HUES64 (cell line): ENCODE results near the gene OGFOD3.

Experiments used
- H3K27ac ChIP-seq: 2 replicates; pipeline ENCODE4 v1.7.0; 2013; ENCODE audit warnings: low read depth, low read length, inconsistent platforms
- H3K27me3 ChIP-seq: 2 replicates; pipeline ENCODE4 v1.6.1; 2013; ENCODE audit warnings: mild to moderate bottlenecking, low read length; ENCODE audit not compliant: insufficient read depth
- H3K36me3 ChIP-seq: 2 replicates; pipeline ENCODE4 v1.6.1; 2013; ENCODE audit warnings: mild to moderate bottlenecking, low read length; ENCODE audit not compliant: insufficient read depth
- H3K4me1 ChIP-seq: 2 replicates; pipeline ENCODE4 v1.6.1; 2013; ENCODE audit warnings: mild to moderate bottlenecking, low read length, moderate library complexity; ENCODE audit not compliant: insufficient read depth
- H3K4me3 ChIP-seq: 2 replicates; pipeline ENCODE4 v1.5.1; 2013; ENCODE audit warnings: mild to moderate bottlenecking, low read length, moderate library complexity
- H3K9ac ChIP-seq: 2 replicates; pipeline ENCODE4 v1.6.1; 2013; ENCODE audit warnings: mild to moderate bottlenecking, low read depth, low read length
- H3K9me3 ChIP-seq: 2 replicates; pipeline ENCODE4 v1.6.1; 2013; ENCODE audit warnings: low read depth, low read length; ENCODE audit not compliant: insufficient read depth
- WGBS: fragments of 150-250, 120-280 bp; methylation state at CpG from one replicate; pipeline ENCODE4 v1.1.7; 2013; ENCODE audit warnings: missing lambda C conversion rate; 5-methylcytosine and 5-hydroxymethylcytosine counted together

The OGFOD3 gene

GRCh38 chr17:82446124-82446523 lies 27.7 kb upstream of the OGFOD3 start:
- WGBS: 93% methylated on average over 15 of the region's 15 CpGs
- Histone ChIP-seq H3K27me3 (no peaks in the 10 kb centered on the region), H3K4me3 (no peak overlapping the region), H3K36me3 (peaks cover 39% of the 10 kb centered on the region; the same call in 1 of the 2 replicates), H3K9me3 (no peaks in the 10 kb centered on the region), H3K9ac (no peak overlapping the region), H3K27ac (no peak overlapping the region), H3K4me1 (peaks cover 3% of the 10 kb centered on the region; the same call in 1 of the 2 replicates)

DNA sequence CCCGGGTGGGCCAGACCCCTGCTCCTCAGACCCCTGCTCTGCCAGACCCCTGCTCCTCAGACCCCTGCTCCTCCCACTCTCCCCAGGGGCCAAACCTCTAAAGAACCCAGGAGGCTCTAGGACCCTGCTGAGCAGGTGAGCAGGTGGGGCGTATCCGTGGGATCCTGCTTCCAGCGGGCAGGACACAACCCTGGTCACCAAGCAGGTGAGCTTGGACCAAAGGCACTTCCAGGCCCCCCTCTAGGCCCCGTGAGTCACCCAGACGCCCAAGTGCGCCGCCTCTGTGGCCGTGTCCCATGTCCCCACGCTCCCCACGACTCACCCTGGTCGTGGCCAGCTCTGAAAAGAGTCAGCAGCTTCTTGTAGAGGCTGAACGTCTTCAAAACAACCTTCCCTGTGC lies 27.2 kb upstream of the OGFOD3 start:
- Histone ChIP-seq H3K9me3 (no peaks in the 10 kb centered on the region), H3K9ac (no peak overlapping the region), H3K4me1 (0 out of 2 replicates have a peak, but pooled peaks cover 3% of the 10 kb centered on the region), H3K27ac (no peak overlapping the region), H3K27me3 (no peaks in the 10 kb centered on the region), H3K36me3 (peaks cover 39% of the 10 kb centered on the region; the same call in 1 of the 2 replicates), H3K4me3 (no peak overlapping the region)
- WGBS: 94% methylated on average over 13 of the region's 13 CpGs

- Histone ChIP-seq H3K9me3 (no peaks in the 10 kb centered on the region), H3K9ac (no peak overlapping the region), H3K27ac (no peak overlapping the region), H3K4me1 (0 out of 2 replicates have a peak, but pooled peaks cover 7% of the 10 kb centered on the region), H3K4me3 (no peak overlapping the region), H3K27me3 (no peaks in the 10 kb centered on the region), H3K36me3 (peaks cover 39% of the 10 kb centered on the region; the same call in 1 of the 2 replicates)
- WGBS: 91% methylated on average over 19 of the region's 19 CpGs
Measured at GRCh38 chr17:82444941-82445521, 26.6 kb upstream of the OGFOD3 start.

GRCh38 chr17:82444284-82444893 lies 26.0 kb upstream of the OGFOD3 start:
- H3K27ac ChIP-seq: no peak overlapping the region
- H3K9ac ChIP-seq: no peak overlapping the region
- no peak overlapping the region for H3K4me3 ChIP-seq
- 0 out of 2 replicates have a peak, but pooled peaks cover 7% of the 10 kb centered on the region for H3K4me1 ChIP-seq
- no peaks in the 10 kb centered on the region for H3K27me3 ChIP-seq
- H3K9me3 ChIP-seq: no peaks in the 10 kb centered on the region
- WGBS: 94% methylated on average over 35 of the region's 35 CpGs
- H3K36me3 ChIP-seq: peaks cover 39% of the 10 kb centered on the region; the same call in 1 of the 2 replicates

DNA sequence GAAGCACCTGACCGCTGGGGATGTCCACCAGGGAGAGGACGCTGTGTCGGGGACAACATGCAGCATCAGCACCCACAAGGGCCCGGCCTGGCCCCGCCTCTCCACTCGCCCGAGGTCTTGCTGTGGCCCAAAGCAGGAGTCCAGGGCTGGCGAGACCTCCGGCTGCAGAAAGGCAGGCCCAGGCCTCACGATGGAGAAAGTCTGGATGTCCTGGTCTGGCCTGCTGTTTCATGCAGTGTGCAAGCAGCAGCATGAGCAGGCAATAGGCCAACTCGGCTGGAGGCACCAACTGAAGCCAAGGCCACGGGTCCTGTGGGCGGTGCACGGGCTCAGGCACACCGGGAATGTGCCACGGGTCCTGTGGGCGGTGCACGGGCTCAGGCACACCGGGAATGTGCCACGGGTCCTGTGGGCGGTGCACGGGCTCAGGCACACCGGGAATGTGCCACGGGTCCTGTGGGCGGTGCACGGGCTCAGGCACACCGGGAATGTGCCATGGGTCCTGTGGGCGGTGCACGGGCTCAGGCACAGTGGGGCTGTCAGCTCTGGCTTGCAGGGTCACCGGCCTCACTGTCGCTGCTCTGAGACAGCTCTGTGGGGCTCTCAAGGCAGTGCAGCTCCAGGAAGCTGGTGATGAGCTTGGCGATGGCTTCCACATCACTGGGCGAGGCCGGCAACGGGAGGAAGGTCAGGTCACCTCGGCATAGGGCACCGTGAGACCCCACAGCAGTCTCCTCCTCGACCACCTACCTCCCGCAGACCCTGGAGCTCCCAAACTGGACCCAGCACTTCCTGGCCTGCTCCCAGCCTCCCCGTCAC lies 25.3 kb upstream of the OGFOD3 start:
- Histone ChIP-seq H3K9ac (no peak overlapping the region), H3K4me1 (0 out of 2 replicates have a peak, but pooled peaks cover 7% of the 10 kb centered on the region), H3K4me3 (no peak overlapping the region), H3K36me3 (peaks cover 39% of the 10 kb centered on the region; the same call in 1 of the 2 replicates), H3K27ac (no peak overlapping the region), H3K27me3 (no peaks in the 10 kb centered on the region), H3K9me3 (no peaks in the 10 kb centered on the region)
- 95% methylated on average over 34 of the region's 40 CpGs for WGBS

GRCh38 chr17:82442643-82443464 lies 24.5 kb upstream of the OGFOD3 start:
- Histone ChIP-seq H3K9me3 (no peaks in the 10 kb centered on the region), H3K4me1 (0 out of 2 replicates have a peak, but pooled peaks cover 7% of the 10 kb centered on the region), H3K4me3 (no peak overlapping the region), H3K27me3 (no peaks in the 10 kb centered on the region), H3K9ac (no peak overlapping the region), H3K36me3 (peaks cover 39% of the 10 kb centered on the region; the same call in 1 of the 2 replicates), H3K27ac (no peak overlapping the region)
- WGBS: 95% methylated on average over 28 of the region's 28 CpGs

GRCh38 chr17:82441691-82442487 lies 23.5 kb upstream of the OGFOD3 start:
- Histone ChIP-seq H3K9ac (no peak overlapping the region), H3K9me3 (no peaks in the 10 kb centered on the region), H3K27me3 (no peaks in the 10 kb centered on the region), H3K4me3 (no peak overlapping the region), H3K4me1 (0 out of 2 replicates have a peak, but pooled peaks cover 7% of the 10 kb centered on the region), H3K27ac (peak overlapping the region; percentile 25; the same call in 1 of the 2 replicates), H3K36me3 (peaks cover 39% of the 10 kb centered on the region; the same call in 1 of the 2 replicates)
- WGBS: 93% methylated on average over 27 of the region's 27 CpGs

DNA sequence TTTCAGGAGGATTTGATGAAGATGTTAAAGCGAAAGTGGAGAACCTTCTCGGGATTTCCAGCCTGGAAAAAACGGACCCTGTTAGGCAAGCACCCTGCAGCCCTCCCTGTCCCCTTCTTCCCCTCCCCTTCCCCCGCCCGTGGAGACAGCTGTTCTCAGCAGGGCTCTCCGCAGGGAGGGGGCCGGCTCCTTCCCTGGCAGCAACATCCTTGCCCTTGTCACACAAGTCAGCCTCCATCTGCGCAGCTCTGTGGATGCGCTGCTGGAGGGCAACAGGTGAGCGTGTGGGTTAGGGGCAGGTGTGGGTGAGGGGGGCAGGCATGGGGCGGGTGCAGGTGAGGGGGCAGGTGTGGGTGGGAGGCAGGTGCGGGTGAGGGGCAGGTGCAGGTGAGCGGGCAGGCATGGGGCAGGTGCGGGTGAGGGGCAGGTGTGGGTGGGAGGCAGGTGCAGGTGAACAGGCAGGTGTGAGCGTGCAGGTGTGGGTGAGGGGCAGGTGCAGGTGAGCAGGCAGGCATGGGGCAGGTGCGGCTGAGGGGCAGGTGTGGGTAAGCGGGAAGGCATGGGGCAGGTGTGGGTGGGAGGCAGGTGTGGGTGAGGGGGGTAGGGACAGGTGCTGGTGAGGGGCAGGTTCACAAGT lies 22.7 kb upstream of the OGFOD3 start:
- H3K4me1 ChIP-seq: 0 out of 2 replicates have a peak, but pooled peaks cover 7% of the 10 kb centered on the region
- peak overlapping the region; percentile 31; the same call in 1 of the 2 replicates for H3K9ac ChIP-seq

DNA sequence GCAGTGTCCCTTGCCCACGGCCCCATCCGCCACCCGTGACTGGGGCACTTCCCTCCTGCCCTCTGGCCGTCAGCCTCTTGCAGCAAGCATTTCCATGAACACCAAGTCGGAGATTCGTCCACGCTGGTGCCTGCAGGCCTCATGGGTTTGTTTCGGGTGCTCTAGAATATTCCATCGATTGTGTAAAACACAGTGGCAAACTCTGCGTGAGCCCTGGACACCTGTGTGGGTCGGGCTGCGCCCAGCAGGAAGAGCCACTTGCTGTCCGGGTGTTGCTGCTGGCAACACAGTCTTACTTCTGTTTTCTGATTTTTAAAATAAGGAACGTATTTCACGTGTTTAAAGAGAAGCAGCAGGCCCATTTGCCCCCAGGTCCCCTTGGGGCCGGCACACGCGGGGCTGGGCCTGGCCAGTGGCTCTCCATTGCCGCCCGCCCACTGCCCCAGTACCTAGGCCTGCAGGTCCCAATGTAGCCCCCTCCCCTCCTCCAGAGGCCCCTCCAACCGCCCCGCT lies 22.1 kb upstream of the OGFOD3 start:
- Histone ChIP-seq H3K27me3 (no peaks in the 10 kb centered on the region), H3K4me3 (no peak overlapping the region), H3K4me1 (0 out of 2 replicates have a peak, but pooled peaks cover 7% of the 10 kb centered on the region), H3K36me3 (peaks cover 33% of the 10 kb centered on the region; the same call in 1 of the 2 replicates), H3K27ac (no peak overlapping the region), H3K9me3 (no peaks in the 10 kb centered on the region), H3K9ac (peak overlapping the region; percentile 31; the same call in 1 of the 2 replicates)
- whole genome bisulfite sequencing: 85% methylated on average over 20 of the region's 22 CpGs

More for the DNA sequence above, 22.7 kb upstream of the OGFOD3 start:
- WGBS: 71% methylated on average over 17 of the region's 17 CpGs
- Histone ChIP-seq H3K27ac (no peak overlapping the region), H3K9me3 (no peaks in the 10 kb centered on the region), H3K36me3 (peaks cover 38% of the 10 kb centered on the region; the same call in 1 of the 2 replicates), H3K4me3 (no peak overlapping the region), H3K27me3 (no peaks in the 10 kb centered on the region)
